BE2C (cell line): ENCODE data around the gene TPST2. TPM values are rescaled to one million over a fixed set of nuclear protein-coding genes. Genes with fewer than 3 reads are reported as not detected.

Source experiments
- DNase-seq: peaks from one replicate; pipeline ENCODE4 v3.0.0-alpha.2; 2020
- H3K27me3 ChIP-seq: fragments of 250-450 bp; sonication (Bioruptor Pico); 2 replicates; pipeline ENCODE4 v1.5.1; 2020; ENCODE audit warnings: mild to moderate bottlenecking
- H3K36me3 ChIP-seq: fragments of 250-450 bp; sonication (Bioruptor Pico); 2 replicates; pipeline ENCODE4 v1.5.1; 2020; ENCODE audit warnings: mild to moderate bottlenecking
- H3K4me1 ChIP-seq: fragments of 250-450 bp; sonication (Bioruptor Pico); 2 replicates; pipeline ENCODE4 v1.5.1; 2020
- H3K4me3 ChIP-seq: 2 replicates; pipeline ENCODE4 v1.5.1; 2011; ENCODE audit warnings: low read depth, low read length
- H3K9me3 ChIP-seq: fragments of 250-450 bp; sonication (Bioruptor Pico); 2 replicates; pipeline ENCODE4 v1.5.1; 2020
- polyA plus RNA-seq: library from polyadenylated mRNA; unstranded; fragments of >200 nt; gene quantifications from one replicate; pipeline ENCODE4 v1.2.1, GENCODE V29; 2012; ENCODE audit warnings: low read depth, missing spikeins; ENCODE audit not compliant: insufficient read length, insufficient read depth
- TF ChIP-seq, protein P1 (sequence below): IDR thresholded peaks from 2 replicates; pipeline ENCODE4 v1.5.1; 2012; ENCODE audit warnings: mild to moderate bottlenecking, low read depth, low read length

TPST2 gene
- 23.5 TPM for polyA plus RNA-seq

DNA sequence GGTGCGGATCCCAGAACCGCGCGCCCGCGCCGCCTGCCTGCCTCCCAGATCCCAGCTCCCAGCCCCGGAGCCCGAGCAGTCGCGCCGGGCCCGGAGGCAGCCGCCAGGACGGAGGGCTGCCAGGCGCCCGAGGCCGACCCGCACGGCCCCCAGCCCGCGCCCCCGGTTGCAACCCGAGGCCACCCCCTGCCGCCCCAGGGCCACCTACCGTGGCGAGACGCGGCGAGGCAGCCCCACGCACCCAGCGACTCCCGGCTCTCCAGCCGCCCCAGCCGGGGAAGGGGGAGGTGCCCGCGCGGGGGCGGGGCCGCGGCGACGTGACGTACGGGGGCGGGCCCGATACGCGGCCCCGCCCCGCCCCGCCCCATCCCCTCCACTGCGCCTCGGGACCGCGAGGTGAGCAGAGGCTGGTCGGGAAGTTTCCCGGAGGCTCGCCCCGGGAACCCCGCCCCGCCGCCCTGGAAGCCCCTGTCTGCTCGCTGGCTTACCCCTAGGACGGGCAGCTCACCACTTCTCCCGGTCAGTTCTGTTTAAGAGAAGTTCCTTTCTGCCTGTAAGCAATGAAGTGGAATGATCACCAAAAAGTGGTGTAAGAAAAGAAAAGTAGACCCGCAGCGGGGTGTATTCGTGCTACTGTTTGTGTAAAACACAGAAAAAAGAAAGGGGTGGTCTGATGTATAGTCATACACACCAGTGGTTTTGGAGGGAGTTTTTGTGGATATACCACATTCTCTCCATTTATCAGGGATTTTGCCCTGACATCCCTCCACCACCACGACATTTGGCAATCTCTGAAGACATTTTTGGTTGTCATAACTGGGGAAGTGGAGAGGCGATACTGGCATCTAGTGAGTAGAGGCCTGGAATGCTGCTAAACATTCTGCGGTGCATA lies at the start of gene TPST2:
Gene TPST2 (minus strand): TSS at position 288 of the 892 bp plus-strand sequence. CDS start 48,502 bp downstream, outside the sequence.
- peak; percentile 85 for DNase-seq
- Histone ChIP-seq H3K27me3 (no peaks in the 10 kb centered on the region), H3K36me3 (no peaks in the 10 kb centered on the region), H3K4me3 (peak within 1 kb of the TSS; percentile 83), H3K4me1 (no peaks in the 10 kb centered on the region), H3K9me3 (no peaks in the 10 kb centered on the region)
- TF ChIP-seq, protein P1, sequence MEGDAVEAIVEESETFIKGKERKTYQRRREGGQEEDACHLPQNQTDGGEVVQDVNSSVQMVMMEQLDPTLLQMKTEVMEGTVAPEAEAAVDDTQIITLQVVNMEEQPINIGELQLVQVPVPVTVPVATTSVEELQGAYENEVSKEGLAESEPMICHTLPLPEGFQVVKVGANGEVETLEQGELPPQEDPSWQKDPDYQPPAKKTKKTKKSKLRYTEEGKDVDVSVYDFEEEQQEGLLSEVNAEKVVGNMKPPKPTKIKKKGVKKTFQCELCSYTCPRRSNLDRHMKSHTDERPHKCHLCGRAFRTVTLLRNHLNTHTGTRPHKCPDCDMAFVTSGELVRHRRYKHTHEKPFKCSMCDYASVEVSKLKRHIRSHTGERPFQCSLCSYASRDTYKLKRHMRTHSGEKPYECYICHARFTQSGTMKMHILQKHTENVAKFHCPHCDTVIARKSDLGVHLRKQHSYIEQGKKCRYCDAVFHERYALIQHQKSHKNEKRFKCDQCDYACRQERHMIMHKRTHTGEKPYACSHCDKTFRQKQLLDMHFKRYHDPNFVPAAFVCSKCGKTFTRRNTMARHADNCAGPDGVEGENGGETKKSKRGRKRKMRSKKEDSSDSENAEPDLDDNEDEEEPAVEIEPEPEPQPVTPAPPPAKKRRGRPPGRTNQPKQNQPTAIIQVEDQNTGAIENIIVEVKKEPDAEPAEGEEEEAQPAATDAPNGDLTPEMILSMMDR, result no peak

DNA sequence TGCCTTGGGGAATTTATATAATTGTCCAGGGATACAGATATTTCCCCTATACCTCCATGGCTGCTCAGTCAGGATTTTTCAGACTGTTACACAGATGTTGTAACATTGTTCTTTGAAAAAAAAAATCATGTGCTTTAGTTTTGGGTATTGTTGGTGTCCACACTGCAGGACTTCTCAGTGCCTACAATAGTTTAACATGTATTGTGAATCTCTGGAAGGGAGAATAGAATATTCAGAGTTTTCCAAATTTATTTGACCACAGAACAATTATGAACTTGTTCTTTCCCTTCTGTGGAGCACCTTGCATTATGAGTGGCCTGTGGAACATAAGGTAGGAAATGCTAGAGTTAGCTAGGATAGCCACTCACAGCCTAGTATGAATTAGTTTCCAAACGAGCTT lies 46.4 kb upstream of the TPST2 start:
- Histone ChIP-seq H3K4me3 (no peak overlapping the region), H3K27me3 (no peaks in the 10 kb centered on the region), H3K4me1 (0 out of 2 replicates have a peak, but pooled peaks cover 5% of the 10 kb centered on the region), H3K36me3 (no peaks in the 10 kb centered on the region), H3K9me3 (no peaks in the 10 kb centered on the region)
- TF ChIP-seq, protein P1, result no peak
- no peak for DNase-seq

DNA sequence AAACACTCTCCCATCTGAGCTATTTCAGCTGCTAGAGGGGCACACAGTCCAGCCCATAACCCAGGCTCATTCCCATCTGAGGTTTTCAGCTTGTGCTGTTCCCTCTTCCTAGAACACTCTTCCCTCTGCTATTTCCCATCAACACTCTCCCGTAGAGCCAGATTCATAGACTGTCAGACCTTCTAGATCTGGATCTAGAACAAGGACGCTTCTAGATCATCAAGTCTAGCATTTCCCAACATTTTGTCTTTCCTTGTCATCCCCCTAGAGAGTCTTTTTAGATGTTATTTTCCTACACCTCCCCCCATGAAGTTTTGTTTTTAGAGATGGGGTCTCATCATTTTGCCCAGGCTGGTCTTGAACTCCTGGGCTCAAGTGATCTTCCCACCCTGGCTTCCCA lies 45.2 kb upstream of the TPST2 start:
- TF ChIP-seq, protein P1, result no peak
- Histone ChIP-seq H3K4me1 (0 out of 2 replicates have a peak, but pooled peaks cover 5% of the 10 kb centered on the region), H3K9me3 (no peaks in the 10 kb centered on the region), H3K36me3 (no peaks in the 10 kb centered on the region), H3K4me3 (no peak overlapping the region), H3K27me3 (no peaks in the 10 kb centered on the region)
- no peak for DNase-seq

DNA sequence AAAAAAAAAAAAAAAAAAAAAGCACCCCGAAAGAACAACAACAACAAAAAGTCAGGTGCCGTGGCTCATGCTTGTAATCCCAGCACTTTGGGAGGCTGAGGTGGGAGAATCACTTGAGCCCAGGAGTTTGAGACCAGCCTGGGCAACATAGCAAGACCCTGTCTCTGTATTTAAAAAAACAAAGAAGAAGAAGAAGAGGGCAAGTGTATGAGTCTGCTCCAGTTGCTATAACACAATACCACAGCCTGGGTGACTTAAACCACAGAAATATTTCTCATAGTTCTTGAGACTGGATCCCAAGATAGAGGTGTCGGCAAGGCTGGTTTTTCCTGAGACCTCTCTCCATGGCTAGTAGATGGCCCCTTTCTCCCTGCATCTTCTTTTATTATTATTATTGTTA lies 44.3 kb upstream of the TPST2 start:
- no peak overlapping the region for H3K4me3 ChIP-seq
- 0 out of 2 replicates have a peak, but pooled peaks cover 5% of the 10 kb centered on the region for H3K4me1 ChIP-seq
- no peak for DNase-seq
- H3K36me3 ChIP-seq, result no peaks in the 10 kb centered on the region
- no peaks in the 10 kb centered on the region for H3K27me3 ChIP-seq
- TF ChIP-seq, protein P1, result no peak
- H3K9me3 ChIP-seq, result no peaks in the 10 kb centered on the region

DNA sequence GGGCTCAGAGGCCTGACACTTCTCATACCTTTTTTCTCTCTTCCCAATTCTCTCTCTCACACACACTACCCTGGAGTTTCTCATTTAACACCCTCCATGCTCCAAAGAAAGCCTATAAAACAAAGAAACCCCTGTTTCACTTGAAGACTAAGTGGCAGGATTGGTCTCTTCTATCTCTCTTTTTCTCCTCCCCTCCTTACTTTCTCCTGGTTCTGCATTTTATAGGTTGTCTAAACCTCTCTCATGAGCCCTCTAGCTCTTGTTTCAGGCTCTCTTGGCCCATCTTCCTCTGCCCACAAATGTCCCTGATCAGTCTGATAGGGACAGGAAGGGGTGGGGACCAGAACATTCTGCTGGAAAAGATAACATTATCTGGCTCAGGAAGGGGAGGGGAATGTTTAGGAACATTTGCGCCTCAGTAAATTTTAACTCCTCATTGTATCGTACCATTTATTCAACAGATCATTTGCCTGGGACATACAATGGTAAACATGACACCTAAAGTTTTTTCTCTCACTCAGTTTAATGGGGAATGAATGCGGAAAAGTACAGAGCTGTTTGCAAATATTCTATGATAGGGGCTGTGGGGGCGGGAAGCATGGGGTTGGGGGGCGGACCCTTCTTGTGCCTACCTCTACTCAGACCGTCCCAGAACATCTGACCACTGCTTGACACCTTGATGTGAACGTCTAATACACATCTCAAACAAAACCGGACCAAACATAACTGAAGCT lies 42.7 kb upstream of the TPST2 start:
- TF ChIP-seq, protein P1, result no peak
- Histone ChIP-seq H3K4me1 (0 out of 2 replicates have a peak, but pooled peaks cover 5% of the 10 kb centered on the region), H3K4me3 (no peak overlapping the region), H3K27me3 (no peaks in the 10 kb centered on the region), H3K36me3 (no peaks in the 10 kb centered on the region), H3K9me3 (peaks cover 3% of the 10 kb centered on the region; the same call in 1 of the 2 replicates)
- DNase-seq, result no peak
